Stomach (tissue), 9 donors: ENCODE data around the gene HSPG2. TPM values are rescaled to one million over a fixed set of nuclear protein-coding genes. Genes with fewer than 3 reads are reported as not detected.

Experiments used
- DNase-seq, 2 donors: peaks; one replicate each; pipeline versions ENCODE4 v3.0.0 to v3.0.0-alpha.2; 2013 to 2019
- H3K27ac ChIP-seq, 5 donors: fragments of 200-600 bp in 4 of 5; sonication (generic) in 4 of 5; one replicate each; pipeline ENCODE4 v1.5.1; 2013 to 2019; ENCODE audit warnings: mild to moderate bottlenecking in 1 of 5, moderate library complexity in 1 of 5
- H3K27me3 ChIP-seq, 3 donors: fragments of 200-600 bp; sonication (generic); one replicate each; pipeline ENCODE4 v1.5.1; 2017 to 2019; ENCODE audit warnings: mixed run types in 1 of 3
- H3K36me3 ChIP-seq, 4 donors: fragments of 200-600 bp; sonication (generic); 1 replicate in 3 of 4; 2 replicates in 1 of 4; pipeline ENCODE4 v1.5.1; 2016 to 2019
- H3K4me1 ChIP-seq, 4 donors: fragments of 200-600 bp; sonication (generic); one replicate each; pipeline ENCODE4 v1.5.1; 2016 to 2019
- H3K4me3 ChIP-seq, 4 donors: fragments of 200-600 bp; sonication (generic) in 3 of 4; one replicate each; pipeline ENCODE4 v1.5.1; 2016 to 2019; ENCODE audit warnings: mild to moderate bottlenecking in 1 of 4
- H3K9me3 ChIP-seq, 4 donors: fragments of 200-600 bp; sonication (generic); one replicate each; pipeline ENCODE4 v1.5.1; 2016 to 2019
- EP300 ChIP-seq: sonication (generic); formaldehyde crosslinking; IDR thresholded peaks from one replicate; pipeline ENCODE4 v1.6.1; 2017; ENCODE audit warnings: antibody characterized with exemption
- POLR2A ChIP-seq, 4 donors: fragments of 450-650 bp; IDR thresholded peaks; one replicate each; pipeline ENCODE4 v1.6.1; 2016; ENCODE audit warnings: antibody characterized with exemption in 4 of 4, control low read depth in 2 of 4, mild to moderate bottlenecking in 1 of 4, moderate library complexity in 1 of 4
- POLR2AphosphoS5 ChIP-seq, 3 donors: sonication (generic); formaldehyde crosslinking; IDR thresholded peaks; one replicate each; pipeline ENCODE4 v1.6.1; 2016; ENCODE audit warnings: antibody characterized with exemption in 3 of 3
- WGBS, 5 donors: extraction: QIAGEN DNeasy Blood & Tissue Kit in 3 of 5; methylation state at CpG; one replicate each; pipeline versions ENCODE4 v1.1.5 to v1.1.7; 2013 to 2018; 5-methylcytosine and 5-hydroxymethylcytosine counted together
- intact Hi-C: fragments of 100-400 bp; cut with DNase I; formaldehyde crosslinking; loops from one replicate; pipeline ENCODE4 v1.15.1; 2023; ENCODE audit warnings: low total_unique reads
- polyA plus RNA-seq, 3 donors: library from polyadenylated mRNA; stranded (reverse); fragments of 200-250 nt; gene quantifications; one replicate each; pipeline ENCODE4 v1.2.3, GENCODE V29; 2013
- total RNA-seq, 5 donors: library from RNA; depleted of rRNA; stranded (reverse); fragments of >200 nt; gene quantifications; one replicate each; pipeline versions ENCODE4 v1.1.0 to v1.2.3, GENCODE V29; 2014 to 2016
- TF ChIP-seq, protein P1 (sequence below), 7 experiments: fragments of 450-650 bp in 4 of 7; fragments of 200-600 bp in 3 of 7; sonication (generic) in 3 of 7; IDR thresholded peaks; one replicate each; pipeline ENCODE4 v1.5.1; 2016 to 2019; ENCODE audit warnings: antibody characterized with exemption in 7 of 7, control low read depth in 2 of 7, mild to moderate bottlenecking in 1 of 7
- donor health status: healthy with polysubstance abuse.
- donor health status: Bipolar disorder and iron deficiency.
- donor health status: healthy.

HSPG2 gene
- total and polyA plus RNA-seq, 8 donors = 21.7 to 504 (median 133) TPM

DNA sequence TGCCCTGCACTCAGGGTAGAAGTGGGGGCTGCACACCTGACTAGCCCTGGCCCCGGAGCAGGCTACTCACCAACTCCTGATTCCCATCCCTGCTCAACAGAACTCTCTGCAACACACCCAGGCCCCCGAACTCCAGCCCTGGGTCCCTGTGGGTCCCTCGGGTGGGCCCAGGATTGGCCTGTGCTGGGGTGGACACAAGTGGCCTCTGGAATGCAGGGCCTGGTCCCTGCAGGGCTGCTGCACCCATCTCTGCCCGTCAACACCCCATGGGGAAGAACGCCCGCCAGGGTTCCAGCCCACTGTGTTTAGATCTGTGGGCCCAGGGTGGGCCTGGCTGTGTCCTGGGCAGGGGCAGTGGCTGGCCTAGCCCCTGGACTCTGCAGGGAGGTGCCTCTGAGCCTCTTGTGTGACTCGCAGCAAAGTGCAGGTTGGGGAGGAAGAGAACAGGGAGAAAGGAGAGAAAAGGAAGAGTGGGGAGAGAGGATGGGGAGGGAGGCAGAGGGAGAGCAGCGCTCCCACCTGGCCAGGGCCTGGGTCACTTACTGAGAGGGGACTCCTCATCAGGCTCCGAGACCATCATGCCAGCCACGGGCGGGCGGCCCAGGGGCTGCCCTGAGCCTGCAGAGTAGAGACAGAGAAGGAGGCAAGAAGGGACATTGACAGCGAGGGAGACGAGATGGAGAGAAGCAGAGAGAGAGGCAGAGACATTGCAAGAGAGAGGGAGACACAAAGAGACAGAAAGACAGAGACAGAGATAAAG lies 43.9 kb downstream of the HSPG2 start:
- intact Hi-C loops = no loop called here
- H3K36me3 ChIP-seq = peaks cover 59 to 80% (median 74%) of the 10 kb centered on the region in 4 donors

DNA sequence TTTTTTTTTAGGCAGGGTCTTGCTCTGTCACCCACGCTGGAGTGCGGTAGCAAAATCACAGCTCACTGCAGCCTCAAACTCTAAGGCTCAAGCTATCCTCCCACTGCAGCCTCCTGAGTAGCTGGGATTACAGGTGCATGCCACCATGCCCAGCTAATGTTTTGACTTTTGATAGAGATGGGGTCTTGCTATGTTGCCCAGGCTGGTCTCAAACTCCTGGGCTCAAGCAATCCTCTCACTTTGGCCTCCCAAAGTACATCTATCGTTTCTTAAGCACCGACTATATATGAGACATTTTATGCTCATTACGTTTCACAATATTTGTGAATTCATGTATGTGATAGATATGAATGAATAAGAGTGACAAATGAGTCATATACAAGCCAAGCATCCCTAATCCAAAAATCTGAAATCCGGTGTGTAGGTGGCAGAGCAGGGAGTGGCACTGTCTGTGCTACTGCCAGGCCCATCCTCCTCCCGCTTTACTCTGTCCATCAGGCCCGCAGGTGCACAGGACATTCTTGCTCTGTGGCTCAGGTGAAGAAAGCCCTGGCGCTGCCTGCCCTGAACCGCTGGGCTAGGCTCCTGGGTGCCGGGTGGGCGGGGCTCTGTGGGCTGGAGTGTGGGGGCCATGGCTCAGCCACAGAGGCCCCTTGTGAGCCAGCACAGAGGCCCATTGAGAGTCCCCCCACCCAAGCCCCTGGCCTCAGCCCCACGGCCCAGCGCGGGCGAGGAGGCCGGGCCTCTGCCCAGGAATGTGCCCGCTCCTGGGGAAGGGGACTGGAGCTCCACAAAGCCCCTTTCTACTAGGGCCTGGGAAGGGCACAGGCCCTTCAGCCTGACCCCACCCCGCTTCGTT lies 45.3 kb downstream of the HSPG2 start:
- Histone ChIP-seq H3K9me3 (no peaks in the 10 kb centered on the region), H3K27me3 (no peaks in the 10 kb centered on the region), H3K4me1 (peaks cover 36 to 58% (median 38%) of the 10 kb centered on the region in 4 donors), H3K27ac (peak overlapping the region in 3 of 5 donors; percentile 4 to 28 (median 28)), H3K4me3 (no peak overlapping the region), H3K36me3 (peaks cover 71 to 94% (median 88%) of the 10 kb centered on the region in 4 donors)
- TF ChIP-seq POLR2A (IDR thresholded peaks at IDR 0.05) (no peak), POLR2AphosphoS5 (IDR thresholded peaks at IDR 0.05) (no peak), EP300 (no peak)
- TF ChIP-seq, protein P1, sequence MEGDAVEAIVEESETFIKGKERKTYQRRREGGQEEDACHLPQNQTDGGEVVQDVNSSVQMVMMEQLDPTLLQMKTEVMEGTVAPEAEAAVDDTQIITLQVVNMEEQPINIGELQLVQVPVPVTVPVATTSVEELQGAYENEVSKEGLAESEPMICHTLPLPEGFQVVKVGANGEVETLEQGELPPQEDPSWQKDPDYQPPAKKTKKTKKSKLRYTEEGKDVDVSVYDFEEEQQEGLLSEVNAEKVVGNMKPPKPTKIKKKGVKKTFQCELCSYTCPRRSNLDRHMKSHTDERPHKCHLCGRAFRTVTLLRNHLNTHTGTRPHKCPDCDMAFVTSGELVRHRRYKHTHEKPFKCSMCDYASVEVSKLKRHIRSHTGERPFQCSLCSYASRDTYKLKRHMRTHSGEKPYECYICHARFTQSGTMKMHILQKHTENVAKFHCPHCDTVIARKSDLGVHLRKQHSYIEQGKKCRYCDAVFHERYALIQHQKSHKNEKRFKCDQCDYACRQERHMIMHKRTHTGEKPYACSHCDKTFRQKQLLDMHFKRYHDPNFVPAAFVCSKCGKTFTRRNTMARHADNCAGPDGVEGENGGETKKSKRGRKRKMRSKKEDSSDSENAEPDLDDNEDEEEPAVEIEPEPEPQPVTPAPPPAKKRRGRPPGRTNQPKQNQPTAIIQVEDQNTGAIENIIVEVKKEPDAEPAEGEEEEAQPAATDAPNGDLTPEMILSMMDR (IDR thresholded peaks at IDR 0.05) = no peak
- intact Hi-C loops = no loop called here
- WGBS, 5 donors = 81 to 91% (median 88%) methylated on average over 11 to 20 of the region's 20 CpGs
- no peak for DNase-seq

More for the DNA sequence above, 43.9 kb downstream of the HSPG2 start:
- H3K9me3 ChIP-seq = no peaks in the 10 kb centered on the region
- TF ChIP-seq, protein P1 (IDR thresholded peaks at IDR 0.05) = no peak
- no peak for TF ChIP-seq POLR2A (IDR thresholded peaks at IDR 0.05)
- TF ChIP-seq POLR2AphosphoS5 (IDR thresholded peaks at IDR 0.05) = no peak
- no peak for TF ChIP-seq EP300
- H3K4me1 ChIP-seq = peaks cover 41 to 58% (median 45%) of the 10 kb centered on the region in 4 donors
- H3K27ac ChIP-seq = peak overlapping the region in 2 of 5 donors; percentile 96 to 97
- WGBS, 5 donors = 83 to 91% (median 89%) methylated on average over 10 to 14 of the region's 14 CpGs
- DNase-seq = no peak
- H3K27me3 ChIP-seq = no peaks in the 10 kb centered on the region
- H3K4me3 ChIP-seq = no peak overlapping the region

DNA sequence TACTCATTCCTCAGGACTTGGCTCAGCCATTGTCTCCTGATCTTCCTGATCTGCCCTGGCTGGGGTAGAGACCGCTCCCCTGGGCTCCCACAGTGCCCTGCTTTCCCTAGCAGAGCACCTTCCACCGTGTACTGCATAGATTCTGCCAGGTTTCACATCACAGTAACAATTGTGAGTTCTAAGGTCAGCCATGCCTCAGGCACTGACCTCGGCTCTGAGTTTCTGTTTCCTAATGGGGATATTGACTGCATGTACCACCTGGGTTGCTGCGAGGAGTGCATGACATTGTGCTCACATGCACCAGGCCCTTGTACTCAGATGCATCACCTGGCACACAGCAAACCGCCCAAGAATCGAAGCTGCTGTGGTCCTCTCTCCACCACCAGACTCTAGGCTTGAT lies 46.0 kb downstream of the HSPG2 start:
- H3K9me3 ChIP-seq = no peaks in the 10 kb centered on the region
- intact Hi-C loops = no loop called here
- peaks cover 33 to 56% (median 36%) of the 10 kb centered on the region in 4 donors for H3K4me1 ChIP-seq
- peaks cover 74 to 98% (median 95%) of the 10 kb centered on the region in 4 donors for H3K36me3 ChIP-seq
- H3K4me3 ChIP-seq = no peak overlapping the region
- TF ChIP-seq, protein P1 (IDR thresholded peaks at IDR 0.05) = no peak
- TF ChIP-seq POLR2A (IDR thresholded peaks at IDR 0.05) = no peak
- no peak for TF ChIP-seq EP300
- TF ChIP-seq POLR2AphosphoS5 (IDR thresholded peaks at IDR 0.05) = no peak
- H3K27ac ChIP-seq = peak overlapping the region in 2 of 5 donors; percentile 7 to 9
- H3K27me3 ChIP-seq = no peaks in the 10 kb centered on the region
- DNase-seq = no peak
- 62 to 76% (median 68%) methylated on average over 6 of the region's 6 CpGs for WGBS, 5 donors

DNA sequence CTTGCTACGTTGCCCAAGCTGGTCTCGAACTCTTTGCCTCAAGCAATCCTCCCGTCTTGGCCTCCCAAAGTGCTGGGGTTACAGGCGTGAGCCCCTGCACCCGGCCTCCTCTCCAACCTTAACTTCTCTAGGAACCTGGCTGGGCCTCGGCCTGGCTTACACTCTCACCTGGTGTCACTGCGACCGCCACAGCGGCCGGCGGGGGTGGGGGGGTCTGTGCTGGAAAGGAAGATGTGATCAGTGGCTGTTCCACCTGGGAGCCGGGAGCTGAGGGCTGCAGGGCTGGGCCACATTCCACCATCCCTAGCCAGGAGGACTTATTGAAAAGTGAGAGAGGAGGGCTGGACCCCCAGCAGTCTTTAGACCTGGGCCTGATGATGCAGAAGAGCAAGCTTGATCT lies 48.6 kb downstream of the HSPG2 start:
- 89 to 92% (median 90%) methylated on average over 11 to 12 of the region's 12 CpGs for WGBS, 5 donors
- H3K36me3 ChIP-seq = peaks cover 85 to 100% (median 99%) of the 10 kb centered on the region in 4 donors
- H3K4me1 ChIP-seq = peaks cover 11 to 30% (median 11%) of the 10 kb centered on the region in 4 donors
- intact Hi-C loops = no loop called here
- no peak for DNase-seq
- no peaks in the 10 kb centered on the region for H3K9me3 ChIP-seq
- TF ChIP-seq POLR2A (IDR thresholded peaks at IDR 0.05) (no peak), POLR2AphosphoS5 (IDR thresholded peaks at IDR 0.05) (no peak), EP300 (no peak)
- TF ChIP-seq, protein P1 (IDR thresholded peaks at IDR 0.05) = no peak
- H3K27ac ChIP-seq = peak overlapping the region in 1 of 5 donors; percentile 4
- H3K4me3 ChIP-seq = no peak overlapping the region
- H3K27me3 ChIP-seq = no peaks in the 10 kb centered on the region
